DOHH2 (cell line): ENCODE measurements around the gene SLC5A6.

Source experiments
- H3F3A ChIP-seq: fragments of 200-600 bp; sonication (generic), shearing (Covaris generic); 2 replicates; pipeline ENCODE4 v1.6.0; 2016; ENCODE audit warnings: antibody characterized with exemption, mild to moderate bottlenecking; ENCODE audit not compliant: control insufficient read depth, insufficient read depth
- H3K27ac ChIP-seq: fragments of 200-600 bp; sonication (generic); 2 replicates; pipeline ENCODE4 v1.5.1; 2014; ENCODE audit warnings: low read depth, mild to moderate bottlenecking, low read length, moderate library complexity
- H3K27me3 ChIP-seq: fragments of 200-600 bp; sonication (generic); 2 replicates; pipeline ENCODE4 v1.6.1; 2014; ENCODE audit warnings: mild to moderate bottlenecking, low read length, mixed read lengths; ENCODE audit not compliant: control insufficient read depth
- H3K36me3 ChIP-seq: fragments of 200-600 bp; sonication (generic); 2 replicates; pipeline ENCODE4 v1.6.1; 2014; ENCODE audit warnings: mild to moderate bottlenecking, low read length, moderate library complexity, mixed read lengths; ENCODE audit not compliant: control insufficient read depth
- H3K4me1 ChIP-seq: fragments of 200-600 bp; sonication (generic); 2 replicates; pipeline ENCODE4 v1.6.1; 2014; ENCODE audit warnings: mild to moderate bottlenecking, low read length, mixed read lengths; ENCODE audit not compliant: control insufficient read depth
- H3K4me2 ChIP-seq: fragments of 200-600 bp; sonication (generic); 2 replicates; pipeline ENCODE4 v1.6.0; 2014; ENCODE audit warnings: mild to moderate bottlenecking, low read length, moderate library complexity
- H3K4me3 ChIP-seq: fragments of 200-600 bp; sonication (generic); 2 replicates; pipeline ENCODE4 v1.5.1; 2014; ENCODE audit warnings: mild to moderate bottlenecking, low read length, mixed read lengths
- H3K79me2 ChIP-seq: fragments of 200-600 bp; sonication (generic); 2 replicates; pipeline ENCODE4 v1.6.1; 2014; ENCODE audit warnings: mild to moderate bottlenecking, low read length, mixed read lengths; ENCODE audit not compliant: control insufficient read depth
- H3K9me2 ChIP-seq: fragments of 200-600 bp; sonication (generic); replicated peaks from 2 replicates; pipeline ENCODE4 v1.6.1; 2014; ENCODE audit warnings: mild to moderate bottlenecking, low read length, mixed read lengths; ENCODE audit not compliant: control insufficient read depth
- H3K9me3 ChIP-seq: fragments of 200-600 bp; sonication (generic); 2 replicates; pipeline ENCODE4 v1.6.1; 2014; ENCODE audit warnings: antibody characterized with exemption, low read length, mixed read lengths; ENCODE audit not compliant: control insufficient read depth, insufficient read depth
- H4K20me1 ChIP-seq: fragments of 200-600 bp; sonication (generic); 2 replicates; pipeline ENCODE4 v1.6.0; 2014; ENCODE audit warnings: low read depth, mild to moderate bottlenecking, antibody characterized with exemption, low read length, moderate library complexity; ENCODE audit not compliant: control insufficient read depth, insufficient read depth
- CTCF ChIP-seq: fragments of 200-600 bp; sonication (generic); IDR thresholded peaks from one replicate; pipeline ENCODE4 v1.5.1; 2014; ENCODE audit warnings: antibody characterized with exemption, mild to moderate bottlenecking, low read depth, low read length; ENCODE audit not compliant: poor library complexity, severe bottlenecking
- EZH2phosphoT487 ChIP-seq: fragments of 200-600 bp; sonication (generic); IDR thresholded peaks from 2 replicates; pipeline ENCODE4 v1.6.1; 2017; ENCODE audit warnings: borderline replicate concordance, mild to moderate bottlenecking, antibody characterized with exemption, low read length, moderate library complexity, mixed read lengths

The SLC5A6 gene

DNA sequence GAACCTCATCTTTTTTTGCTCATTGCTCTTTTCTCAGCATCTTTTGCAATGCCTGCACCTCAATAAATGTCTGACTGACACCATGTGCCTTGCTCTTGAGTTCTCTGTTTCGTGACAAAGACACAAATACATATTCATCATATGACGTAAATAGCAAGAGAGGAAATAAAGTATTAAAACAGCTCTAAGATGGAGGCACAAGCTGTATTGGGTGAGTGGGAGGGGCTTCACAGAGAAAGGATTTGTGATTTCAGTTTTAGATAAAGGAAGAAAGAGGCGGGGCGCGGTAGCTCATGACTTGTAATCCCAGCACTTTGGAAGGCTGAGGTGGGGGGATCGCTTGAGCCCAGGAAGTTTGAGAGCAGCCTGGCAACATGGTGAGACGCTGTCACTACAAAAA is 8.0 kb upstream of the SLC5A6 start:
- Histone ChIP-seq H3K27ac (no peak overlapping the region), H3K79me2 (peaks cover 30% of the 10 kb centered on the region), H3K4me1 (peaks cover 42% of the 10 kb centered on the region), H3K4me2 (no peak overlapping the region), H3K9me3 (no peaks in the 10 kb centered on the region), H3K36me3 (peaks cover 88% of the 10 kb centered on the region), H3K27me3 (no peaks in the 10 kb centered on the region), H4K20me1 (no peaks in the 10 kb centered on the region), H3K4me3 (no peak overlapping the region), H3F3A (peaks cover 19% of the 10 kb centered on the region), H3K9me2 (no peaks in the 10 kb centered on the region)
- TF ChIP-seq CTCF: no peak

- peak overlapping the region; percentile 98 for H3K4me2 ChIP-seq
- H3K27me3 ChIP-seq: no peaks in the 10 kb centered on the region
- H4K20me1 ChIP-seq: no peaks in the 10 kb centered on the region
- peaks cover 88% of the 10 kb centered on the region for H3K36me3 ChIP-seq
- H3F3A ChIP-seq: peaks cover 22% of the 10 kb centered on the region
- H3K9me3 ChIP-seq: no peaks in the 10 kb centered on the region
- no peak for TF ChIP-seq EZH2phosphoT487
- TF ChIP-seq CTCF: no peak
- H3K4me3 ChIP-seq: peak overlapping the region; percentile 92
- peaks cover 33% of the 10 kb centered on the region for H3K79me2 ChIP-seq
- peaks cover 42% of the 10 kb centered on the region for H3K4me1 ChIP-seq
- peak overlapping the region; percentile 78 for H3K27ac ChIP-seq
- H3K9me2 ChIP-seq: no peaks in the 10 kb centered on the region
Measured at GRCh38 chr2:27219091-27219490, 7.0 kb upstream of the SLC5A6 start.

DNA sequence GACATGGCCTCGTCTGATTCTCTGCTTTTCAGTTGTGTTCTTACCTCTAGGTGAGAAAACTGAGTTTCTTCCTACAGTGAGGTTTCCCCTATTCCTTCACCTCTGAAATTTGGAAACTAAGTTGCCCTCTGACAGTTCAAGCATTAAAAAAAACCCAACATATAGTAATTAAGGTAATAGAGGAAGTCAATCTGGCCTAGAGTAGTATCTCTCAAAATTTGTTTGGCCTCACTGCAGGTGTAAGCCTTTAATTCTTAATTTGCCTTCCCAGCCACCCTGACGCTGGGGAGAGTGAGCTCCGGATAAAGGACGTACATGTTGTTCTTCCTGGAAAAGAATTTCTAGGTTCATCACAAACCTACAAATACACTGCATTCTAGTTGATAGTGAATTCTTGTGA is 6.5 kb upstream of the SLC5A6 start:
- Histone ChIP-seq H4K20me1 (no peaks in the 10 kb centered on the region), H3K9me3 (no peaks in the 10 kb centered on the region), H3K4me2 (peak overlapping the region; percentile 98), H3K9me2 (no peaks in the 10 kb centered on the region), H3K4me3 (peak overlapping the region; percentile 92), H3K4me1 (peaks cover 43% of the 10 kb centered on the region), H3F3A (peaks cover 22% of the 10 kb centered on the region), H3K79me2 (peaks cover 38% of the 10 kb centered on the region), H3K36me3 (peaks cover 88% of the 10 kb centered on the region), H3K27ac (peak overlapping the region; percentile 78), H3K27me3 (no peaks in the 10 kb centered on the region)
- TF ChIP-seq EZH2phosphoT487 (no peak), CTCF (no peak)
